H9 (cell line): ENCODE measurements around the gene RNU4-1. TPM values are rescaled to one million over a fixed set of nuclear protein-coding genes. Genes with fewer than 3 reads are reported as not detected.

Experiments used
- DNase-seq: peaks from one replicate; pipeline ENCODE4 v3.0.0-alpha.2; 2017
- H2AFZ ChIP-seq: one replicate; pipeline ENCODE4 v1.6.1; 2013; ENCODE audit warnings: mild to moderate bottlenecking, low read length, control low read depth, moderate library complexity
- H2AK5ac ChIP-seq: 2 replicates; pipeline ENCODE4 v1.6.1; 2013; ENCODE audit warnings: low read length, control low read depth, mixed read lengths; ENCODE audit not compliant: insufficient read length
- H2BK120ac ChIP-seq: one replicate; pipeline ENCODE4 v1.6.1; 2013; ENCODE audit warnings: low read depth, mild to moderate bottlenecking, low read length, control low read depth, inconsistent platforms; ENCODE audit not compliant: poor library complexity, severe bottlenecking
- H2BK12ac ChIP-seq: 2 replicates; pipeline ENCODE4 v1.6.1; 2013; ENCODE audit warnings: low read length, control low read depth, mixed read lengths, low read depth; ENCODE audit not compliant: insufficient read length
- H2BK15ac ChIP-seq: 2 replicates; pipeline ENCODE4 v1.6.1; 2013; ENCODE audit warnings: low read depth, low read length, control low read depth
- H2BK20ac ChIP-seq: one replicate; pipeline ENCODE4 v1.6.1; 2013; ENCODE audit warnings: low read depth, mild to moderate bottlenecking, low read length, control low read depth, inconsistent platforms; ENCODE audit not compliant: poor library complexity, severe bottlenecking
- H2BK5ac ChIP-seq: 2 replicates; pipeline ENCODE4 v1.6.1; 2013; ENCODE audit warnings: low read length, control low read depth, mixed read lengths; ENCODE audit not compliant: insufficient read length
- H3K14ac ChIP-seq: 2 replicates; pipeline ENCODE4 v1.6.1; 2013; ENCODE audit warnings: low read length, control low read depth; ENCODE audit not compliant: insufficient read depth
- H3K18ac ChIP-seq: 2 replicates; pipeline ENCODE4 v1.6.1; 2013; ENCODE audit warnings: low read depth, mild to moderate bottlenecking, mixed read lengths, low read length, control low read depth; ENCODE audit not compliant: insufficient read length
- H3K23ac ChIP-seq: 2 replicates; pipeline ENCODE4 v1.6.1; 2013; ENCODE audit warnings: low read length, control low read depth, mixed read lengths, low read depth; ENCODE audit not compliant: insufficient read length
- H3K23me2 ChIP-seq: 2 replicates; pipeline ENCODE4 v1.6.1; 2013; ENCODE audit warnings: low read depth, mild to moderate bottlenecking, mixed read lengths, low read length, control low read depth; ENCODE audit not compliant: insufficient read length, poor library complexity, severe bottlenecking
- H3K27ac ChIP-seq: 2 replicates; pipeline ENCODE4 v1.5.1; 2013; ENCODE audit warnings: low read length, control low read depth, mixed read lengths, low read depth; ENCODE audit not compliant: insufficient read length
- H3K27me3 ChIP-seq: 2 replicates; pipeline ENCODE4 v1.6.1; 2013; ENCODE audit warnings: low read length, control low read depth, inconsistent platforms; ENCODE audit not compliant: insufficient read depth
- H3K4ac ChIP-seq: 2 replicates; pipeline ENCODE4 v1.6.1; 2013; ENCODE audit warnings: low read depth, mild to moderate bottlenecking, control low read depth, inconsistent platforms, low read length, moderate library complexity
- H3K4me1 ChIP-seq: 2 replicates; pipeline ENCODE4 v1.6.1; 2013; ENCODE audit warnings: low read length, control low read depth, inconsistent platforms; ENCODE audit not compliant: insufficient read depth
- H3K4me2 ChIP-seq: 2 replicates; pipeline ENCODE4 v1.6.1; 2013; ENCODE audit warnings: low read length, control low read depth, mixed read lengths; ENCODE audit not compliant: insufficient read length, insufficient read depth
- H3K56ac ChIP-seq: 2 replicates; pipeline ENCODE4 v1.6.1; 2013; ENCODE audit warnings: low read depth, mild to moderate bottlenecking, mixed read lengths, low read length, control low read depth; ENCODE audit not compliant: insufficient read length
- H3K79me1 ChIP-seq: 2 replicates; pipeline ENCODE4 v1.6.1; 2013; ENCODE audit warnings: low read depth, mild to moderate bottlenecking, moderate library complexity, low read length, control low read depth, inconsistent platforms; ENCODE audit not compliant: insufficient read depth, poor library complexity, severe bottlenecking
- H3K79me2 ChIP-seq: 2 replicates; pipeline ENCODE4 v1.6.1; 2013; ENCODE audit warnings: low read length, control low read depth, inconsistent platforms; ENCODE audit not compliant: insufficient read depth
- H3K9ac ChIP-seq: 2 replicates; pipeline ENCODE4 v1.6.1; 2013; ENCODE audit warnings: low read length, control low read depth, mixed read lengths; ENCODE audit not compliant: insufficient read length; ENCODE audit errors: extremely low read depth
- H3K9me3 ChIP-seq: one replicate; pipeline ENCODE4 v1.6.1; 2013; ENCODE audit warnings: low read depth, low read length, inconsistent platforms; ENCODE audit not compliant: control insufficient read depth
- H3T11ph ChIP-seq: one replicate; pipeline ENCODE4 v1.6.1; 2013; ENCODE audit warnings: mild to moderate bottlenecking, low read length, control low read depth, inconsistent platforms
- H4K20me1 ChIP-seq: one replicate; pipeline ENCODE4 v1.6.1; 2013; ENCODE audit not compliant: control insufficient read depth, insufficient read length, insufficient read depth
- H4K5ac ChIP-seq: 2 replicates; pipeline ENCODE4 v1.6.1; 2013; ENCODE audit warnings: low read depth, mild to moderate bottlenecking, mixed read lengths, low read length, control low read depth; ENCODE audit not compliant: insufficient read length
- H4K8ac ChIP-seq: replicated peaks from 2 replicates; pipeline ENCODE4 v1.6.1; 2013; ENCODE audit warnings: low read length, control low read depth, mixed read lengths, low read depth; ENCODE audit not compliant: insufficient read length
- H4K91ac ChIP-seq: 2 replicates; pipeline ENCODE4 v1.6.1; 2013; ENCODE audit warnings: low read depth, mild to moderate bottlenecking, moderate library complexity, mixed read lengths, low read length, control low read depth; ENCODE audit not compliant: insufficient read length
- H3K27ac Mint-ChIP-seq, 3 experiments: 2 replicates in 2 of 3; 3 replicates in 1 of 3; pipeline ENCODE4 v1.8.0; 2020 to 2021; ENCODE audit warnings: mixed read lengths in 3 of 3, mild to moderate bottlenecking in 1 of 3, moderate library complexity in 1 of 3
- H3K27me3 Mint-ChIP-seq: 2 replicates; pipeline ENCODE4 v1.8.0; 2021; ENCODE audit warnings: low read depth, mild to moderate bottlenecking, moderate library complexity, mixed read lengths
- H3K36me3 Mint-ChIP-seq, 3 experiments: 2 replicates in 2 of 3; 3 replicates in 1 of 3; pipeline ENCODE4 v1.8.0; 2020 to 2021; ENCODE audit warnings: low read depth in 3 of 3, mixed read lengths in 3 of 3; ENCODE audit not compliant: insufficient read depth in 1 of 3
- H3K4me1 Mint-ChIP-seq, 2 experiments: 2 replicates each; pipeline ENCODE4 v1.8.0; 2020; ENCODE audit warnings: mixed read lengths in 2 of 2
- H3K4me3 Mint-ChIP-seq, 2 experiments: 2 replicates in 1 of 2; 3 replicates in 1 of 2; pipeline ENCODE4 v1.8.0; 2020 to 2021; ENCODE audit warnings: mild to moderate bottlenecking in 2 of 2, mixed read lengths in 2 of 2, moderate library complexity in 1 of 2
- H3K9me3 Mint-ChIP-seq, 2 experiments: 2 replicates in 1 of 2; 3 replicates in 1 of 2; pipeline ENCODE4 v1.8.0; 2020; ENCODE audit warnings: mild to moderate bottlenecking in 2 of 2, mixed read lengths in 2 of 2, moderate library complexity in 1 of 2
- WGBS: extraction: QIAGEN DNeasy Blood & Tissue Kit; methylation state at CpG from one replicate; pipeline ENCODE4 v1.1.7; 2013; ENCODE audit warnings: missing lambda C conversion rate, low lambda C conversion rate, mixed read lengths; ENCODE audit not compliant: insufficient read length; ENCODE audit errors: extremely low coverage; 5-methylcytosine and 5-hydroxymethylcytosine counted together
- total RNA-seq: library from RNA; stranded (reverse); gene quantifications from 2 replicates; pipeline ENCODE4 v1.2.1, GENCODE V29; 2021
- TF ChIP-seq, protein P1 (sequence below): fragments of 200-600 bp; sonication (generic); conservative IDR thresholded peaks from 3 replicates; pipeline ENCODE4 v1.8.0; 2021; ENCODE audit warnings: antibody characterized with exemption, mild to moderate bottlenecking

The RNU4-1 gene
- total RNA-seq, 1 experiment from 2014 or later: 3,262 TPM

DNA sequence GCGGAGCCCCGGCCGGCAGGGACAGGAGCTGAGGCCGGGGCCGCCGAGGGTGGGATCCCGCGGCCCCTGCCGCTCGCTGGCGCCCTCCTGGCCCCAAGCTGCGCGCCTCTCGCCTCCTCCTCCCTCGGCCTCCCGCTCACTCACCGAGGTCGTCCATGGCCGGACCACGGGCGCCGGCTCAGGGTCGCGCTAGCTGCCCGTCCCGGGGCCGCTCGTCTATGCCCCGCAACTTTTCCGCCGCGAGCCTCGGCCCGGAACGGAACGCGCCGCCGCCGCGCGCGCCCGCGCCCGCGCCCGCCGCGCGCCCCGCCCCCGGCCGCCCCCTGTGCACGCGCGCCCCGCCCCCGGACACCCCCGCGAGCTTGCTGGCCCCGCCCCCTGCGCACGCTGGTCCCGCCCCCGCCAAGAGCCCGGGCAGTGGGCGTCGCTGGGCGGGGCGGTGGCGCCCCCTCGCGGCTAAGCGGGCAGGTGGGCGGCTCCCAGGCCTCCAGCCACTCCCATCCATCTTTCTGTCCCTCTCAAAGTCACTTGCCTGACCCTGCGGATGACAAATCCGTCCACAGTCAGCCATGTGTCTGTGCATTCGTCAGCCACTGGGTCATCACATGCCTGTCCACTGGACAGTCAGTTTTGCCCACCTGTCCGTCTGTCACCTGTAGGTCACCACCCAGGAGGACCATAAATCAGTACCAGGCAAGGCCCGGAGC is 27.4 kb downstream of the RNU4-1 start, which contains the start of gene PXN:
Gene PXN (minus strand): TSS at position 258 of the 707 bp plus-strand sequence. CDS start 101 bp downstream, at position 157.
- peak within 1 kb of the TSS; percentile 50 for H3K4me2 ChIP-seq
- no peak within 1 kb of the TSS for H3T11ph ChIP-seq
- H3K23ac ChIP-seq: no peak within 1 kb of the TSS
- H3K27me3 ChIP-seq: no peaks in the 10 kb centered on the region
- H2BK15ac ChIP-seq: no peak within 1 kb of the TSS
- peaks cover 8% of the 10 kb centered on the region for H3K23me2 ChIP-seq
- no peak within 1 kb of the TSS for H2BK20ac ChIP-seq
- H2AFZ ChIP-seq: no peak within 1 kb of the TSS
- H3K18ac ChIP-seq: no peak within 1 kb of the TSS
- peaks cover 0 to 5% (median 5%) of the 10 kb centered on the region in 3 experiments; a peak in 3 of 7 replicates for H3K36me3 Mint-ChIP-seq
- no CpG with 5 or more reads among the region's 81 CpGs for WGBS
- DNase-seq: peak; percentile 89
- no peak within 1 kb of the TSS for H2AK5ac ChIP-seq
- H3K27ac ChIP-seq: no peak within 1 kb of the TSS
- peaks cover 12% of the 10 kb centered on the region for H3K4me1 ChIP-seq
- H3K79me2 ChIP-seq: peaks cover 38% of the 10 kb centered on the region; the same call in 1 of the 2 replicates
- no peaks in the 10 kb centered on the region; a peak in 1 of 5 replicates for H3K9me3 Mint-ChIP-seq
- no peaks in the 10 kb centered on the region for H3K9me3 ChIP-seq
- peaks cover 31 to 46% of the 10 kb centered on the region in 2 experiments for H3K4me1 Mint-ChIP-seq
- peak within 1 kb of the TSS; percentile 49 for H3K9ac ChIP-seq
- H2BK12ac ChIP-seq: no peak within 1 kb of the TSS
- H4K5ac ChIP-seq: no peak within 1 kb of the TSS
- peak within 1 kb of the TSS; percentile 67 for H3K14ac ChIP-seq
- no peak within 1 kb of the TSS for H2BK120ac ChIP-seq
- H2BK5ac ChIP-seq: no peak within 1 kb of the TSS
- no peak within 1 kb of the TSS for H3K4ac ChIP-seq
- H4K8ac ChIP-seq: no peak within 1 kb of the TSS
- H3K27me3 Mint-ChIP-seq: no peaks in the 10 kb centered on the region
- H4K20me1 ChIP-seq: no peaks in the 10 kb centered on the region
- H3K4me3 Mint-ChIP-seq: peak within 1 kb of the TSS; percentile 75 to 87
- TF ChIP-seq, protein P1, sequence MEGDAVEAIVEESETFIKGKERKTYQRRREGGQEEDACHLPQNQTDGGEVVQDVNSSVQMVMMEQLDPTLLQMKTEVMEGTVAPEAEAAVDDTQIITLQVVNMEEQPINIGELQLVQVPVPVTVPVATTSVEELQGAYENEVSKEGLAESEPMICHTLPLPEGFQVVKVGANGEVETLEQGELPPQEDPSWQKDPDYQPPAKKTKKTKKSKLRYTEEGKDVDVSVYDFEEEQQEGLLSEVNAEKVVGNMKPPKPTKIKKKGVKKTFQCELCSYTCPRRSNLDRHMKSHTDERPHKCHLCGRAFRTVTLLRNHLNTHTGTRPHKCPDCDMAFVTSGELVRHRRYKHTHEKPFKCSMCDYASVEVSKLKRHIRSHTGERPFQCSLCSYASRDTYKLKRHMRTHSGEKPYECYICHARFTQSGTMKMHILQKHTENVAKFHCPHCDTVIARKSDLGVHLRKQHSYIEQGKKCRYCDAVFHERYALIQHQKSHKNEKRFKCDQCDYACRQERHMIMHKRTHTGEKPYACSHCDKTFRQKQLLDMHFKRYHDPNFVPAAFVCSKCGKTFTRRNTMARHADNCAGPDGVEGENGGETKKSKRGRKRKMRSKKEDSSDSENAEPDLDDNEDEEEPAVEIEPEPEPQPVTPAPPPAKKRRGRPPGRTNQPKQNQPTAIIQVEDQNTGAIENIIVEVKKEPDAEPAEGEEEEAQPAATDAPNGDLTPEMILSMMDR: peak; percentile 88
- H3K56ac ChIP-seq: no peak within 1 kb of the TSS
- H3K27ac Mint-ChIP-seq: peak within 1 kb of the TSS in 2 of 3 experiments; percentile 15 to 49; a peak in 5 of 7 replicates
- no peak within 1 kb of the TSS for H4K91ac ChIP-seq
- peaks cover 3% of the 10 kb centered on the region for H3K79me1 ChIP-seq
